Measurements from ENCODE around the gene ASTN2.

DNA sequence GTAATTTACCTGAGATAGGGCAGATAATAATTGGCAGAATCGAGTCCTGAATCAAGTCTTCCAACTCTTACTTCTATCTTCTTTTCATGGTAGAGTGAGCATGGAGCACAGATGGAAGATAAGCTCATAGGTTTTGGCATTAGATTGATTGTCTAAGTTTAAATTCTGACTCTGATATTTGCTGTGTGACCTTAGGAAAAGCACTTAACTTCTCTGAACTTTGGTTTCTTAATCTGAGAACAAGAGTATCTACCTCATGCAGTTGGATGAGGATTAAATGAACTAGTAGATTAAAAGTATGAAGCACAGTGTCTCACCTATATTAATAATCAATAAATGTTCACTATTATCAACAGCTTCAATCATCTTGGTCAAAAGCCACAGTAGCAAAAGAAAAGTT, 9.4 kb upstream of the ASTN2 start:
- TF ChIP-seq GATA2 (IDR thresholded peaks at IDR 0.05; ENCODE audit: low read depth, low read length) (no peak), GATA3 (IDR thresholded peaks at IDR 0.05; ENCODE audit: low read depth, low read length) (no peak)

All from SH-SY5Y (cell line).